Measurements from ENCODE around the gene ACBD7.

- TF ChIP-seq, protein P1, sequence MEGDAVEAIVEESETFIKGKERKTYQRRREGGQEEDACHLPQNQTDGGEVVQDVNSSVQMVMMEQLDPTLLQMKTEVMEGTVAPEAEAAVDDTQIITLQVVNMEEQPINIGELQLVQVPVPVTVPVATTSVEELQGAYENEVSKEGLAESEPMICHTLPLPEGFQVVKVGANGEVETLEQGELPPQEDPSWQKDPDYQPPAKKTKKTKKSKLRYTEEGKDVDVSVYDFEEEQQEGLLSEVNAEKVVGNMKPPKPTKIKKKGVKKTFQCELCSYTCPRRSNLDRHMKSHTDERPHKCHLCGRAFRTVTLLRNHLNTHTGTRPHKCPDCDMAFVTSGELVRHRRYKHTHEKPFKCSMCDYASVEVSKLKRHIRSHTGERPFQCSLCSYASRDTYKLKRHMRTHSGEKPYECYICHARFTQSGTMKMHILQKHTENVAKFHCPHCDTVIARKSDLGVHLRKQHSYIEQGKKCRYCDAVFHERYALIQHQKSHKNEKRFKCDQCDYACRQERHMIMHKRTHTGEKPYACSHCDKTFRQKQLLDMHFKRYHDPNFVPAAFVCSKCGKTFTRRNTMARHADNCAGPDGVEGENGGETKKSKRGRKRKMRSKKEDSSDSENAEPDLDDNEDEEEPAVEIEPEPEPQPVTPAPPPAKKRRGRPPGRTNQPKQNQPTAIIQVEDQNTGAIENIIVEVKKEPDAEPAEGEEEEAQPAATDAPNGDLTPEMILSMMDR (IDR thresholded peaks at IDR 0.05) = no peak
- TF ChIP-seq EZH2 (IDR thresholded peaks at IDR 0.05; ENCODE audit: borderline replicate concordance, insufficient read depth, low read depth, low read length, poor library complexity, severe bottlenecking) = no peak
These were observed 21.4 kb downstream of the ACBD7 start for GRCh38 chr10:15067154-15067553.
